Neuronal stem cell (in vitro differentiated cells): ENCODE data around the gene RAB6A.

ENCODE experiments used
- DNase-seq: peaks from one replicate; pipeline ENCODE4 v3.0.0-alpha.2; 2013; ENCODE audit warnings: low spot score
- H2AFZ ChIP-seq: one replicate; pipeline ENCODE4 v1.6.1; 2013; ENCODE audit warnings: mild to moderate bottlenecking, low read length, inconsistent platforms
- H2AK5ac ChIP-seq: 2 replicates; pipeline ENCODE4 v1.6.1; 2013; ENCODE audit warnings: low read depth, mild to moderate bottlenecking, inconsistent platforms, low read length, moderate library complexity, mixed read lengths
- H2BK120ac ChIP-seq: 2 replicates; pipeline ENCODE4 v1.6.1; 2013; ENCODE audit warnings: low read depth, mild to moderate bottlenecking, inconsistent platforms, low read length, moderate library complexity, mixed read lengths
- H2BK12ac ChIP-seq: one replicate; pipeline ENCODE4 v1.6.1; 2013; ENCODE audit warnings: low read length, inconsistent platforms
- H2BK15ac ChIP-seq: 2 replicates; pipeline ENCODE4 v1.6.1; 2013; ENCODE audit warnings: mild to moderate bottlenecking, low read length, inconsistent platforms, mixed read lengths
- H2BK5ac ChIP-seq: one replicate; pipeline ENCODE4 v1.6.1; 2013; ENCODE audit warnings: inconsistent platforms, mild to moderate bottlenecking, low read length, moderate library complexity
- H3K14ac ChIP-seq: one replicate; pipeline ENCODE4 v1.6.1; 2013; ENCODE audit warnings: low read length, inconsistent platforms
- H3K18ac ChIP-seq: 2 replicates; pipeline ENCODE4 v1.6.1; 2013; ENCODE audit warnings: low read length, inconsistent platforms
- H3K23ac ChIP-seq: 2 replicates; pipeline ENCODE4 v1.6.1; 2013; ENCODE audit warnings: low read depth, mild to moderate bottlenecking, mixed read lengths, low read length, inconsistent platforms; ENCODE audit not compliant: poor library complexity
- H3K27ac ChIP-seq: replicated peaks from 3 replicates; pipeline ENCODE4 v1.5.1; 2013; ENCODE audit warnings: low read length, inconsistent platforms
- H3K27me3 ChIP-seq, 3 experiments: 2 replicates each; pipeline ENCODE4 v1.6.1; 2013; ENCODE audit warnings: low read length in 3 of 3, mild to moderate bottlenecking in 2 of 3, inconsistent platforms in 1 of 3, low read depth in 1 of 3, mixed read lengths in 1 of 3, moderate library complexity in 1 of 3; ENCODE audit not compliant: control insufficient read depth in 3 of 3, insufficient read depth in 3 of 3
- H3K36me3 ChIP-seq, 2 donors: replicated peaks in 1 of 2; 2 replicates each; pipeline ENCODE4 v1.6.1; 2013; ENCODE audit warnings: low read length in 2 of 2; ENCODE audit not compliant: control insufficient read depth in 2 of 2, insufficient read depth in 2 of 2
- H3K4ac ChIP-seq: 2 replicates; pipeline ENCODE4 v1.6.1; 2013; ENCODE audit warnings: inconsistent platforms, mild to moderate bottlenecking, low read length, moderate library complexity
- H3K4me1 ChIP-seq, 2 donors: 1 replicate in 1 of 2; 2 replicates in 1 of 2; pipeline ENCODE4 v1.6.1; 2013; ENCODE audit warnings: low read length in 2 of 2, low read depth in 1 of 2; ENCODE audit not compliant: control insufficient read depth in 2 of 2, insufficient read depth in 1 of 2
- H3K4me2 ChIP-seq: one replicate; pipeline ENCODE4 v1.6.1; 2013; ENCODE audit warnings: mild to moderate bottlenecking, low read length, inconsistent platforms; ENCODE audit not compliant: insufficient read depth, poor library complexity, severe bottlenecking
- H3K4me3 ChIP-seq, 2 donors: 2 replicates each; pipeline ENCODE4 v1.5.1; 2013; ENCODE audit warnings: low read length in 2 of 2, mild to moderate bottlenecking in 2 of 2, inconsistent platforms in 1 of 2, moderate library complexity in 1 of 2
- H3K79me1 ChIP-seq: one replicate; pipeline ENCODE4 v1.6.1; 2013; ENCODE audit warnings: low read depth, mild to moderate bottlenecking, inconsistent platforms, low read length, moderate library complexity
- H3K9ac ChIP-seq: one replicate; pipeline ENCODE4 v1.6.1; 2013; ENCODE audit warnings: mild to moderate bottlenecking, low read depth, low read length, inconsistent platforms; ENCODE audit not compliant: poor library complexity
- H3K9me3 ChIP-seq, 2 donors: replicated peaks in 1 of 2; 2 replicates each; pipeline versions ENCODE3 to v1.6.1; 2013; ENCODE audit warnings: low read length in 2 of 2, mild to moderate bottlenecking in 2 of 2, inconsistent platforms in 1 of 2, low read depth in 1 of 2, mixed read lengths in 1 of 2, moderate library complexity in 1 of 2; ENCODE audit not compliant: control insufficient read depth in 2 of 2, insufficient read depth in 1 of 2
- H4K8ac ChIP-seq: one replicate; pipeline ENCODE4 v1.6.1; 2013; ENCODE audit warnings: low read depth, mild to moderate bottlenecking, inconsistent platforms, low read length, moderate library complexity
- H4K91ac ChIP-seq: one replicate; pipeline ENCODE4 v1.6.1; 2013; ENCODE audit warnings: low read length, low read depth, mild to moderate bottlenecking, inconsistent platforms; ENCODE audit not compliant: poor library complexity
- WGBS, 2 donors: extraction: QIAGEN DNeasy Blood & Tissue Kit; methylation state at CpG; one replicate each; pipeline ENCODE4 v1.1.7; 2013; ENCODE audit warnings: missing lambda C conversion rate in 2 of 2, mixed read lengths in 1 of 2; ENCODE audit not compliant: insufficient read length in 2 of 2, insufficient replicate concordance in 1 of 2; ENCODE audit errors: extremely low coverage in 2 of 2; 5-methylcytosine and 5-hydroxymethylcytosine counted together

RAB6A gene

DNA sequence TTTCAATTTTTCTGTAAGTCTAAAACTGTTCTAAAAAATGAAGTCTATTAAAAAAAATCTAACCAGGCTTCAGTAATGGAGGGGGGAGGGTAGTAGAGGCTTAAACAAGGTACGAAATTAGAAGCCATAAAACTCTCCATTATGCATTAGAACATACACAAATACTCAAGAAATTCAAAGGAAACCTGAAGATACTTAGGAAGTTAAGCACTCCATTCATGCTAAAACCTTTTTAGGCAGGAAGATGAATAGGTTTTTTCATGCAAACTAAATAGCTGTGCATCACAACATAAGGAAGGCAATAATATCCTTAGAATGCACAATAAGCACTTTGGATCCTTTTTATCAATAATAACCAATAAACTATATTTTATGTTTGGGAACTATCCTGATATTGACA, 2.4 kb downstream of the RAB6A start:
- Histone ChIP-seq H3K9ac (no peak overlapping the region), H2BK12ac (no peak overlapping the region), H3K79me1 (no peaks in the 10 kb centered on the region), H3K36me3 (peaks cover 0 to 8% of the 10 kb centered on the region in 2 donors), H3K27ac (no peak overlapping the region), H3K18ac (no peak overlapping the region), H3K14ac (no peak overlapping the region), H3K4me3 (peak overlapping the region in 1 of 2 donors; percentile 63), H3K23ac (no peak overlapping the region), H3K9me3 (no peaks in the 10 kb centered on the region), H3K27me3 (no peaks in the 10 kb centered on the region), H2BK15ac (no peak overlapping the region), H3K4ac (no peak overlapping the region), H4K91ac (no peak overlapping the region), H2BK5ac (no peak overlapping the region), H3K4me2 (no peak overlapping the region), H2AK5ac (no peak overlapping the region), H2AFZ (no peak overlapping the region), H3K4me1 (peaks cover 3 to 7% of the 10 kb centered on the region in 2 donors), H4K8ac (no peak overlapping the region), H2BK120ac (no peak overlapping the region)
- no peak for DNase-seq
- WGBS, 2 donors = no CpG with 5 or more reads among the region's 1 CpG

DNA sequence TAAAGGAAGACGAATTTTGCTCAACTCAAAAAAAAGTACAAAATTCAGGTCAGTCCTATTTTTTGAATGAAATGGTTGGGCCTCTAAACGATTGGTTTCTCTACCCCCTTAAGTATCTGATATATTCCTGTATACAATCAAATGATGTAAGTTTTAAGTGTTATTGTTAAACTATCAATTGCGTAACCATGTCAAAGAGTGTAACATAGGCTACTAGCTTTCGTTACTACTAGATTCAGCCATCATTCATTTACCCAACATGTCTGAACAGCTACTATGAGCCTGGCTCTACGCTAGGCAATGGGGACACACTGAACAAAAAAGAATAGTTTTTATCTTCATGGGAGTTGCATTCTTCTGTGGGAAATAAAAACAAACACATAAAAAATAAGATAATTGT, 3.3 kb downstream of the RAB6A start:
- Histone ChIP-seq H3K18ac (no peak overlapping the region), H3K36me3 (peaks cover 0 to 8% of the 10 kb centered on the region in 2 donors), H2AFZ (no peak overlapping the region), H3K23ac (no peak overlapping the region), H4K8ac (no peak overlapping the region), H4K91ac (no peak overlapping the region), H3K4me1 (peaks cover 3 to 7% of the 10 kb centered on the region in 2 donors), H3K9me3 (no peaks in the 10 kb centered on the region), H3K4ac (no peak overlapping the region), H2AK5ac (no peak overlapping the region), H2BK12ac (no peak overlapping the region), H3K14ac (no peak overlapping the region), H2BK15ac (no peak overlapping the region), H3K79me1 (no peaks in the 10 kb centered on the region), H3K4me2 (no peak overlapping the region), H2BK120ac (no peak overlapping the region), H3K9ac (no peak overlapping the region), H3K27ac (no peak overlapping the region), H3K4me3 (no peak overlapping the region), H2BK5ac (no peak overlapping the region), H3K27me3 (no peaks in the 10 kb centered on the region)
- no peak for DNase-seq
- WGBS, 2 donors = no CpG with 5 or more reads among the region's 5 CpGs

DNA sequence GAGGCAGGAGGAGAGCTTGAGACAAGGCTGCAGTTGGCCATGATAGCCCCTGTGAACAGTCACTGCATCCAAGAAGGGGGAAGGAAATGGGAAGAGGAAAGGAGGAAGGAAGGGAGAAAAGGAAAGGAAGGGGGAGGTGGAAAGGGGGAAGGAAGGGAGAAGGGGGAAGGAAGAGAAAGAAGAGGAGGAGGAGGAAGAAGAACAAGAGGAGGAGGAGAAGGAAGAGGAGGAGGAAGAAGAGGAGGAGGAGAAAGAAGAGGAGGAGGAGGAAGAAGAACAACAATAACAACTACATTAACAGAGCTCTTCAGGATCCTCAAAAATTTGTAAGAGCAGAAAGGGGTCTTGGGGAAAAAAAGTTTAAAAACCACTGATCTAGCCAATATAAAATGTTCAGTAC, 5.2 kb downstream of the RAB6A start:
- H3K4me2 ChIP-seq = no peak overlapping the region
- no peaks in the 10 kb centered on the region for H3K79me1 ChIP-seq
- H4K8ac ChIP-seq = no peak overlapping the region
- no peak overlapping the region for H3K27ac ChIP-seq
- no peak overlapping the region for H3K4ac ChIP-seq
- H4K91ac ChIP-seq = no peak overlapping the region
- H2BK120ac ChIP-seq = no peak overlapping the region
- H3K14ac ChIP-seq = no peak overlapping the region
- H2AK5ac ChIP-seq = no peak overlapping the region
- H2BK5ac ChIP-seq = no peak overlapping the region
- peaks cover 0 to 8% of the 10 kb centered on the region in 2 donors for H3K36me3 ChIP-seq
- peaks cover 1 to 7% of the 10 kb centered on the region in 2 donors for H3K4me1 ChIP-seq
- no peak overlapping the region for H3K4me3 ChIP-seq
- H3K23ac ChIP-seq = no peak overlapping the region
- no peak overlapping the region for H3K9ac ChIP-seq
- no peak overlapping the region for H2BK15ac ChIP-seq
- H3K27me3 ChIP-seq = no peaks in the 10 kb centered on the region
- H3K9me3 ChIP-seq = no peaks in the 10 kb centered on the region
- H2AFZ ChIP-seq = no peak overlapping the region
- no peak overlapping the region for H3K18ac ChIP-seq
- DNase-seq = no peak
- no peak overlapping the region for H2BK12ac ChIP-seq

DNA sequence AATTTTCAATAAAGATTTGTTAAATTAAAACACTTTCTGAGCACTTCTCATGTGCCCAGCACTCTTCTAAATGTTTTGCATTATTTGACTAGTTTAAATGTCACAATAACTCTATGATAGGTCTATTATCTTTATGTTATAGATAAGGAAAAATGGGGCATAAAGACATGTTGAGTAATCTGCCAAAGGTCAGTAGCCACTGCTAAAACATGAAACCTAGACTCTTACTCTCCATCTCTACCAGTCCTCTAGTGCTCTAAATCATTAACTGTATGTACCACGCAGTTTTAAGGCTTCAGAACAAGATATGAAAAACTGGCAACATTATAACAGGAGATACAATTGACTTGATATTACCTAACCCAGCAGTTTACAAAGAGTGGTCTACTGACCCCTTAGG, 6.9 kb downstream of the RAB6A start:
- Histone ChIP-seq H3K23ac (no peak overlapping the region), H2BK12ac (no peak overlapping the region), H3K4me2 (no peak overlapping the region), H3K9ac (no peak overlapping the region), H3K79me1 (peaks cover 2% of the 10 kb centered on the region), H4K91ac (no peak overlapping the region), H3K36me3 (peaks cover 0 to 8% of the 10 kb centered on the region in 2 donors), H3K27ac (no peak overlapping the region), H3K18ac (no peak overlapping the region), H3K9me3 (no peaks in the 10 kb centered on the region), H3K27me3 (no peaks in the 10 kb centered on the region), H2AFZ (no peak overlapping the region), H2BK5ac (no peak overlapping the region), H4K8ac (no peak overlapping the region), H3K4ac (no peak overlapping the region), H3K4me3 (no peak overlapping the region), H2AK5ac (no peak overlapping the region), H3K4me1 (peaks cover 1 to 7% of the 10 kb centered on the region in 2 donors), H2BK15ac (no peak overlapping the region), H3K14ac (no peak overlapping the region), H2BK120ac (no peak overlapping the region)
- no peak for DNase-seq
- WGBS, 2 donors = no CpG with 5 or more reads among the region's 1 CpG
